HG02943 (cell line): ENCODE data around the gene ALPP.
"Not testable (repeated sequence)": the region's sequence is repeated elsewhere in the genome, so short reads cannot be mapped to it uniquely, and the experiment has no call there.

Source experiments
- ATAC-seq: cut with Tn5 transposase; IDR thresholded peaks from one replicate; pipeline ENCODE4 v1.9.1; 2021; ENCODE audit warnings: mild to moderate bottlenecking, low read depth, moderate library complexity; ENCODE audit not compliant: unreplicated experiment

The ALPP gene

GRCh38 chr2:232400256-232401015 lies 21.9 kb downstream of the ALPP start:
- no peak for ATAC-seq

- no peak for ATAC-seq
These were observed 24.0 kb downstream of the ALPP start for GRCh38 chr2:232402518-232402917.

- no peak for ATAC-seq
These were observed 27.5 kb downstream of the ALPP start for GRCh38 chr2:232405943-232406510.

GRCh38 chr2:232406556-232407310 lies 28.2 kb downstream of the ALPP start, which contains the start of gene ALPG:
Gene ALPG, plus strand, starts transcription at chr2:232406844. Its CDS starts 51 bp downstream, at chr2:232406895.
- ATAC-seq = no peak

- not testable (repeated sequence) for ATAC-seq
These were observed 29.0 kb downstream of the ALPP start for GRCh38 chr2:232407428-232408150.

- not testable (repeated sequence) for ATAC-seq
These were observed 29.7 kb downstream of the ALPP start for GRCh38 chr2:232408269-232408668.

- not testable (repeated sequence) for ATAC-seq
These were observed 31.1 kb downstream of the ALPP start for GRCh38 chr2:232409617-232410016.

- no peak for ATAC-seq
These were observed 31.8 kb downstream of the ALPP start for GRCh38 chr2:232410238-232410900.

GRCh38 chr2:232411901-232412629 lies 33.5 kb downstream of the ALPP start:
- no peak for ATAC-seq

- ATAC-seq = no peak
These were observed 34.4 kb downstream of the ALPP start for GRCh38 chr2:232412986-232413385.

- no peak for ATAC-seq
These were observed 36.7 kb downstream of the ALPP start for GRCh38 chr2:232415138-232415690.

GRCh38 chr2:232415736-232416520 lies 37.4 kb downstream of the ALPP start:
- ATAC-seq = no peak

- ATAC-seq = no peak
These were observed 38.2 kb downstream of the ALPP start for GRCh38 chr2:232416521-232417470.

- no peak for ATAC-seq
These were observed 38.9 kb downstream of the ALPP start for GRCh38 chr2:232417489-232417888.

GRCh38 chr2:232418056-232418455 lies 39.5 kb downstream of the ALPP start:
- ATAC-seq = no peak

GRCh38 chr2:232418466-232419244 lies 40.1 kb downstream of the ALPP start:
- ATAC-seq = no peak
